Esophagus muscularis mucosa (tissue), 2 donors: Measurements from ENCODE around the gene PRDM2.

Source experiments
- POLR2A ChIP-seq: fragments of 450-650 bp; IDR thresholded peaks from one replicate; pipeline ENCODE4 v1.6.1; 2017; ENCODE audit warnings: antibody characterized with exemption, moderate library complexity, mild to moderate bottlenecking, low read depth
- POLR2AphosphoS5 ChIP-seq, 2 donors: sonication (generic); formaldehyde crosslinking; IDR thresholded peaks; one replicate each; pipeline ENCODE4 v1.6.1; 2017; ENCODE audit warnings: antibody characterized with exemption in 2 of 2

- TF ChIP-seq POLR2A, result no peak
- TF ChIP-seq POLR2AphosphoS5 (IDR thresholded peaks at IDR 0.05), result no peak
Observed at GRCh38 chr1:13770743-13771142, 70.8 kb downstream of the PRDM2 start.
